Cardiac fibroblast (primary cell): ENCODE results near the gene XPA.
"Not testable (repeated sequence)": the region's sequence is repeated elsewhere in the genome, so short reads cannot be mapped to it uniquely, and the experiment has no call there.

ENCODE experiments used
- DNase-seq, 2 donors: peaks; one replicate each; pipeline versions ENCODE4 v3.0.0 to v3.0.0-alpha.2; 2010; ENCODE audit warnings: low read depth in 2 of 2
- H3K4me3 ChIP-seq, 2 donors: replicated peaks in 1 of 2; 1 replicate in 1 of 2; 2 replicates in 1 of 2; pipeline ENCODE4 v1.5.1; 2011; ENCODE audit warnings: low read depth in 2 of 2, low read length in 2 of 2, mild to moderate bottlenecking in 2 of 2, moderate library complexity in 1 of 2
- TF ChIP-seq, protein P1 (sequence below): IDR thresholded peaks from one replicate; pipeline ENCODE4 v1.5.1; 2011; ENCODE audit warnings: low read depth, mild to moderate bottlenecking, low read length, inconsistent platforms

XPA gene

DNA sequence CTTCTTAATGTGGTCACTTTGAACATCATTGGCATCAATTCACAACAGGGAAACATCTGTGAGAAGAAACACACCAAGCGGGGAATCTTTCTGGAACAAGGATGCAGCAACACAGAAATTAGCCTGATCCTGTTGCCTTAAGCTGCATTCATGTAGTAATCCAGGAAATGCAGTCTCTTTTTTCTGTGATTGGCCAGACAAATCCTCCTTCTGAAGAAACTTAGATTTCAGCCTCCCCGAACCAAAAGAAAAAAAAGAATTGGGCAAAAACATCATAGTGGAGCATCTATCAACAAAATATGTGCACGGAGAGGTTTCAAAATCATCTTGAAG is 7.2 kb upstream of the XPA start:
- peak in 1 of 2 donors; percentile 33 for DNase-seq
- TF ChIP-seq, protein P1, sequence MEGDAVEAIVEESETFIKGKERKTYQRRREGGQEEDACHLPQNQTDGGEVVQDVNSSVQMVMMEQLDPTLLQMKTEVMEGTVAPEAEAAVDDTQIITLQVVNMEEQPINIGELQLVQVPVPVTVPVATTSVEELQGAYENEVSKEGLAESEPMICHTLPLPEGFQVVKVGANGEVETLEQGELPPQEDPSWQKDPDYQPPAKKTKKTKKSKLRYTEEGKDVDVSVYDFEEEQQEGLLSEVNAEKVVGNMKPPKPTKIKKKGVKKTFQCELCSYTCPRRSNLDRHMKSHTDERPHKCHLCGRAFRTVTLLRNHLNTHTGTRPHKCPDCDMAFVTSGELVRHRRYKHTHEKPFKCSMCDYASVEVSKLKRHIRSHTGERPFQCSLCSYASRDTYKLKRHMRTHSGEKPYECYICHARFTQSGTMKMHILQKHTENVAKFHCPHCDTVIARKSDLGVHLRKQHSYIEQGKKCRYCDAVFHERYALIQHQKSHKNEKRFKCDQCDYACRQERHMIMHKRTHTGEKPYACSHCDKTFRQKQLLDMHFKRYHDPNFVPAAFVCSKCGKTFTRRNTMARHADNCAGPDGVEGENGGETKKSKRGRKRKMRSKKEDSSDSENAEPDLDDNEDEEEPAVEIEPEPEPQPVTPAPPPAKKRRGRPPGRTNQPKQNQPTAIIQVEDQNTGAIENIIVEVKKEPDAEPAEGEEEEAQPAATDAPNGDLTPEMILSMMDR: no peak
- H3K4me3 ChIP-seq: no peak overlapping the region

DNA sequence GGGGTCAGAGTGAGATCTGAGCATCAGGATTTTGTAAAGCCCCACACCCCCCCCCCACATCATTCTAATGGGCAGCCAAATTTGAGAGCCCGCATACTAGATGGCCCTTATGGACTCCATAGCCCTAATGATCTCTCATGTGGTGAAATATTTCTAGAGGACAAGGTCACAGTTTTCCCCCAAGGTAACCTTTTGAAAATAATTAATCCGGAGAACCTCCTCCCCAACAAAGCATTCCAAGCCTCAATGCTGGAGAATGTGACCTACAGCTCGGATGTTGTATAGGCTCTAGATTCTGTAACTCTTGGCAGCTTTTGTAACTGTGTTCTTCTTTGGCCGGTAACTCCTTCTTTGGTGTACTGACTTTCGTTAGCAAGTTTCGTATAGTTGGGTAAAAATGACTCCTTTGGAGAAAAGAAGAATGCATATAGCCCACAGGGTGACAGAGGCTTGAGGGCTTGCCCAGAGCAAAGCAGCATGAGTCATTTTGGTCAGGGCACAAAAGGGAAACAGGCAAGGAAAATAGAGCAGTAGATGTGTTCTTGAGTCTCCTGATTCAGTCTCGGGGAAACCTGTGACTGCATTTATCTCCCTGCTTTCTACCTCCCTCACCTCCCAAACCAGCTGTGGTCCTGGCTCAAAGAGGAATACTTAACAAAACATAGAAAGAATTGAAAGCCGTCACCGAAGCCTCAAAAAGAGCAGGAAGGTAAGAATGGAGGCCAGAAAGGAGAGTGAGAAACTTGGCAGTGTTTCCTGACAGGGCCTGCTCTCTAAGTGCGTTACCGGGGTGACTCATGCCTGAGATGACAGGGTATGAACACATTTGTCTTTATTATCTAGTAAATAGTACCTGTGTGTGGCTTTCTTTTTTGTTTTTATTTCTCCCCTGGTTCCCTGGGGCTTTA is 6.6 kb upstream of the XPA start:
- TF ChIP-seq, protein P1: no peak
- peak; percentile 87 to 93 for DNase-seq
- no peak overlapping the region for H3K4me3 ChIP-seq

DNA sequence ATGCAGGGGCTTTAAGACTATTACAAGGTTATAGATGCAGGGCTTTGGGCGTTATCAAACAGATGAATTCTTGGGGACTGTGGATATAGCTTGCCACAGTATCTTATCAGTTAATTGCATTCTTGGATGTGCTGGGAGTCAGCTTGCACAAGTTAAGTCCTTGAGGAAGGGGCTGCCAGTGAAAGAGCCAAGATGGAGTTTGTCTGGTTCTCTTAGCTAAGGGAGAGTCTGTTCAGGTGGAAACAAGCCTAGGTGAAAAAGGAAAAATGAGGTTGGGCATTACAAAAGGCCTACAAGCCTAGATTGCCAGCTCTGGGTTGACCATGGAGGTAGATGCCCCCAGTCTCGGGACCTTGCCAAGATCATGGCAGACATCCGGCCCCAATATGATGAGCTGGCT is 2.7 kb upstream of the XPA start:
- H3K4me3 ChIP-seq, DNase-seq: not testable (repeated sequence)

DNA sequence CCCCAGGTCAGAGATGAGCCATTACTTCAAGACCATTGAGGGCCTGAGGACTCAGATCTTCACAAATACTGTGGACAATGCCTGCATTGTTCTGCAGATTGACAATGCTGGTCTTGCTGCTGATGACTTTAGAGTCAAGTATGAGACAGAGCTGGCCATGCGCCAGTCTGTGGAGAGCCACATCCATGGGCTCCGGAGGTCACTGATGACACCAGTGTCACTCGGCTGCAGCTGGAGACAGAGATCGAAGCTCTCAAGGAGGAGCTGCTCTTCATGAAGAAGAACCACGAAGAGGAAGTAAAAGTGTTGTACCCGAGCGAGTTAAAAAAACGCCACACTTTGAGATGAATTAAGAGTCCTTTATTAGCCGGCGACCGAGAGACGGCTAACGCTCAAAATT is 2.1 kb upstream of the XPA start:
- H3K4me3 ChIP-seq, DNase-seq: not testable (repeated sequence)

DNA sequence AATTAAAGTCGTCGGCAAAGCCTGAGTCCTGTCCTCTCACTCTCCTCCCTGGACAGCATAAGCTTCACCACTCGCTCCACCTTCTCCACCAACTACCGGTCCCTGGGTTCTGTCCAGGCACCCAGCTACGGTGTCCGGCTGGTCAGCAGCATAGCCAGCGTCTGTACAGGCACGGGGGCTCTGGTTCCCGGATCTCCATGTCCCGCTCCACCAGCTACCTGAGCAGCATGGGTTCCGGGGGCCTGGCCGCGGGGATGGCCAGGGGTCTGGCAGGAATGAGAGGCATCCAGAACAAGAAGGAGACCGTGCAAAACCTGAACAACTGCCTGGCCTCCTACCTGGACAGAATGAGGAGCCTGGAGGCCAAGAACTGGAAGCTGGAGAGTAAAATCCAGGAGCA is 1.7 kb upstream of the XPA start:
- no peak for DNase-seq
- no peak overlapping the region for H3K4me3 ChIP-seq
- TF ChIP-seq, protein P1: no peak

DNA sequence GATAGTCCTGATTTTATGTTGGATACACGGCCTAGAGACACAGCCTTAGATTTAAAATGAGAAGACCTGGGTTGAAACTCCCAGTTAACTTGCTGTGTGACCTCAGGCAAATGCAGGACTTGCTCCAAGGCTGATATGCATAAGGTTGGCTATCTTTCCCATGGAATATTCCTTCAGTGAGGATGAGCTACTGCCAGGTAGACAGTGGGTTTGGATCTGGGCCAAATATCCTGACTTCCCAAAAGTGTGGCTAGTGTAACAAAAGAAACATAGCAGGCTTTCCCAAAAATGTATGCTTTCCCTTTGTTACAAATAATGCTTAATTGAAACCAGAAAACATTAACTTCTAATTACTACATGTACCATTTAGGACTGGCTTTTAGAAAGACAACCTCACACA is 697 bp upstream of the XPA start:
- no peak for DNase-seq
- no peak overlapping the region for H3K4me3 ChIP-seq
- TF ChIP-seq, protein P1: no peak

DNA sequence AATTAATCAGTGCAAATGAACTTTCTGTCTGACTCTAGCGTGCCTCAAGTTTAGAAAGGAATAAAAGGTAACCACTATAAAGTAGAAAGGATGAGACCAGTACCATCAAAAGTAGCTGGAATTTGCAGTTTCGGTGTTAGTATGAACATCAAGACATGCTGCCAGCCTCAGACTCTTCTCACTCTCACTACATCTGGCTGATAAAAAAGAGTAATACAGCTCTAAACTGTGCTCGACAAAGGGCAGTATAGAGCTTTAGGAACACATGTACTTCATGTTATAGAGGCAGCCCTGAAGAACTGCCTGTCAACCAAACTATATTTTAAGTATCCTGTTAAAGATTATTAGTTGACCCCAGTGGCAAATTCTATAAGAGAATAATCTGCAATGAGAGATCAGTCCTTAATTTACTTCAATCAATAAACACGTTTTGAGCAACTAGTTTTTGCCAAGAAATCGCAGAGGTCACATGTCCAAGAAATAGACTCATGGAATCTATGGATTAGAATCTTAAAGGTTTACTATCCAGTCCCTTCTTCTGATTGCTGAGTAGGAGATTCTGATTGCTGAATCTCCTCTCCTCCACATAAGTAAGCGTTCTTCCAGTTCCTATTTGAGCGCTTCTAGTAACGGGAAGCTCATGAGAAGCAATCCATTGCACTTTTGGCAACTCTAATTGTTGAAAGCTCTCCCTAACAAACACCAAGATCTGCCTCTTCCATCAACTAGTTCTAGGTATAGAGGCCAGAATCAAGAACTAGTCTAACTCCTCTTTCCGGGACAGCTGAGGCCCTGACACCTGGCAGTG is 941 bp downstream of the XPA start:
- TF ChIP-seq, protein P1: no peak
- peak overlapping the region; percentile 80 to 83 for H3K4me3 ChIP-seq
- peak in 1 of 2 donors; percentile 36 for DNase-seq
